Astrocyte (in vitro differentiated cells and primary cell): Measurements from ENCODE around the gene LRCH1. TPM values are rescaled to one million over a fixed set of nuclear protein-coding genes. Genes with fewer than 3 reads are reported as not detected.
A peak's percentile ranks its signal among the peaks of the same experiment; 100 is the strongest.
"Not testable (repeated sequence)": the region's sequence is repeated elsewhere in the genome, so short reads cannot be mapped to it uniquely, and the experiment has no call there.

Experiments
- DNase-seq: peaks from one replicate; pipeline ENCODE4 v3.0.0-alpha.2; 2010; ENCODE audit warnings: low read depth
- FAIRE-seq: peaks from 2 replicates; lab custom pipeline; 2011; peaks lifted over from hg19 to GRCh38; lab: Jason Lieb, UNC
- H2AFZ ChIP-seq: 2 replicates; pipeline ENCODE4 v1.6.0; 2012; ENCODE audit warnings: low read depth, low read length, inconsistent platforms
- H3K27ac ChIP-seq: 2 replicates; pipeline ENCODE4 v1.5.1; 2011; ENCODE audit warnings: low read depth, low read length, inconsistent platforms
- H3K27me3 ChIP-seq: 2 replicates; pipeline ENCODE4 v1.6.0; 2011; ENCODE audit warnings: low read length, inconsistent platforms; ENCODE audit not compliant: insufficient read depth
- H3K36me3 ChIP-seq: 2 replicates; pipeline ENCODE4 v1.5.1; 2011; ENCODE audit warnings: low read length, inconsistent platforms; ENCODE audit not compliant: insufficient read depth
- H3K4me1 ChIP-seq: 2 replicates; pipeline ENCODE4 v1.5.1; 2011; ENCODE audit warnings: low read length, inconsistent platforms; ENCODE audit not compliant: insufficient read depth
- H3K4me2 ChIP-seq: 2 replicates; pipeline ENCODE4 v1.6.0; 2012; ENCODE audit warnings: low read length, inconsistent platforms
- H3K4me3 ChIP-seq: 2 replicates; pipeline ENCODE4 v1.5.1; 2011; ENCODE audit warnings: low read depth, mild to moderate bottlenecking, low read length, inconsistent platforms; ENCODE audit not compliant: insufficient read depth
- H3K79me2 ChIP-seq: 2 replicates; pipeline ENCODE4 v1.6.0; 2012; ENCODE audit warnings: mild to moderate bottlenecking, low read length, inconsistent platforms; ENCODE audit not compliant: insufficient read depth
- H3K9ac ChIP-seq: 2 replicates; pipeline ENCODE4 v1.6.0; 2012; ENCODE audit warnings: mild to moderate bottlenecking, low read length, inconsistent platforms
- H3K9me3 ChIP-seq: 2 replicates; pipeline ENCODE4 v1.5.1; 2012; ENCODE audit warnings: low read depth, mild to moderate bottlenecking, low read length, inconsistent platforms; ENCODE audit not compliant: insufficient read depth
- H4K20me1 ChIP-seq: 2 replicates; pipeline ENCODE4 v1.6.0; 2012; ENCODE audit warnings: low read length, inconsistent platforms; ENCODE audit not compliant: insufficient read depth
- H3K27ac Mint-ChIP-seq: one replicate; pipeline ENCODE4 v1.8.0; 2021; ENCODE audit warnings: mild to moderate bottlenecking, mixed read lengths; ENCODE audit not compliant: unreplicated experiment
- H3K27me3 Mint-ChIP-seq: one replicate; pipeline ENCODE4 v1.8.0; 2021; ENCODE audit warnings: low read depth, mixed read lengths; ENCODE audit not compliant: unreplicated experiment
- H3K36me3 Mint-ChIP-seq: one replicate; pipeline ENCODE4 v1.8.0; 2021; ENCODE audit warnings: low read depth, mixed read lengths; ENCODE audit not compliant: unreplicated experiment
- H3K4me1 Mint-ChIP-seq: one replicate; pipeline ENCODE4 v1.8.0; 2021; ENCODE audit warnings: low read depth, mixed read lengths; ENCODE audit not compliant: unreplicated experiment
- H3K4me3 Mint-ChIP-seq: one replicate; pipeline ENCODE4 v1.8.0; 2021; ENCODE audit warnings: mild to moderate bottlenecking, moderate library complexity, mixed read lengths; ENCODE audit not compliant: unreplicated experiment
- H3K9me3 Mint-ChIP-seq: one replicate; pipeline ENCODE4 v1.8.0; 2021; ENCODE audit warnings: mild to moderate bottlenecking, mixed read lengths; ENCODE audit not compliant: unreplicated experiment
- CTCF ChIP-seq: IDR thresholded peaks from 2 replicates; pipeline ENCODE4 v1.5.1; 2011; ENCODE audit warnings: low read depth, mild to moderate bottlenecking, inconsistent platforms, low read length, moderate library complexity; ENCODE audit not compliant: insufficient read depth
- EZH2 ChIP-seq: IDR thresholded peaks from 2 replicates; pipeline ENCODE4 v1.6.1; 2012; ENCODE audit warnings: mild to moderate bottlenecking, low read length, inconsistent platforms; ENCODE audit not compliant: insufficient read depth
- total RNA-seq: library from RNA; stranded (reverse); gene quantifications from 2 replicates; pipeline ENCODE4 v1.2.1, GENCODE V29; 2021

Gene LRCH1
- total RNA-seq, 1 donor from 2014 or later = 17.7 TPM

GRCh38 chr13:46761174-46761573, 208.2 kb downstream of the LRCH1 start:
- H4K20me1 ChIP-seq = no peaks in the 10 kb centered on the region
- DNase-seq (no peak), FAIRE-seq (peak; percentile 32)
- H3K9me3 ChIP-seq = no peaks in the 10 kb centered on the region
- H3K27ac Mint-ChIP-seq = peak overlapping the region; percentile 48
- no peak overlapping the region for H3K9ac ChIP-seq
- H3K27me3 ChIP-seq = no peaks in the 10 kb centered on the region
- H3K4me3 Mint-ChIP-seq = no peak overlapping the region
- H3K79me2 ChIP-seq = no peaks in the 10 kb centered on the region
- no peaks in the 10 kb centered on the region for H3K36me3 Mint-ChIP-seq
- peaks cover 9% of the 10 kb centered on the region for H3K4me1 Mint-ChIP-seq
- H3K27ac ChIP-seq = no peak overlapping the region
- H3K4me1 ChIP-seq = peaks cover 5% of the 10 kb centered on the region
- no peaks in the 10 kb centered on the region for H3K27me3 Mint-ChIP-seq
- no peak overlapping the region for H3K4me2 ChIP-seq
- H3K4me3 ChIP-seq = no peak overlapping the region
- no peaks in the 10 kb centered on the region for H3K36me3 ChIP-seq
- no peak for TF ChIP-seq CTCF
- no peak for TF ChIP-seq EZH2
- H3K9me3 Mint-ChIP-seq = no peaks in the 10 kb centered on the region
- H2AFZ ChIP-seq = no peak overlapping the region

DNA sequence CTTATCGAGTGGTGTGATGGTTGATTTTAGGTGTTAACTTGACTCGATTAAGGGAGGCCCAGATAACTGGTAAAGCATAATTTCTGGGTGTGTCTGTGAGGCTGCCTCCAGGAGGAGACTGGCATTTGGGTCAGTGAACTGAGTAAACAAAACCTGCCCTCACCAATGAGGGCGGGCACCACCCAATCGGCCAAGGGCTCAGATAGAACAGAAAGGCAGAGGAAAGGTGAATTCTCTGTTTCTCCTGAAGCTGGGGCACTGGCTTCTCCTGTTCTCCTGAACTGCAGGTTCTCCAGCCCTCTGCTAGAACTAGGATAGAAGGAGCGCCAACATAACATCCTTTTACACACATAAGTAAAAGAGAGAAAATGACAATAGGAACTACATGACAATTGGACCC, 208.9 kb downstream of the LRCH1 start:
- no peak for FAIRE-seq
- H3K9ac ChIP-seq = no peak overlapping the region
- Mint-ChIP-seq H3K9me3 (no peaks in the 10 kb centered on the region), H3K36me3 (no peaks in the 10 kb centered on the region), H3K4me1 (peaks cover 9% of the 10 kb centered on the region), H3K27me3 (no peaks in the 10 kb centered on the region), H3K4me3 (no peak overlapping the region), H3K27ac (no peak overlapping the region)
- no peaks in the 10 kb centered on the region for H3K36me3 ChIP-seq
- no peak overlapping the region for H3K4me3 ChIP-seq
- H3K4me2 ChIP-seq = no peak overlapping the region
- H3K9me3 ChIP-seq = no peaks in the 10 kb centered on the region
- peaks cover 5% of the 10 kb centered on the region for H3K4me1 ChIP-seq
- no peak overlapping the region for H3K27ac ChIP-seq
- H3K27me3 ChIP-seq = no peaks in the 10 kb centered on the region
- no peaks in the 10 kb centered on the region for H3K79me2 ChIP-seq
- no peaks in the 10 kb centered on the region for H4K20me1 ChIP-seq
- H2AFZ ChIP-seq = no peak overlapping the region
- TF ChIP-seq EZH2 (no peak), CTCF (no peak)
- no peak for DNase-seq

DNA sequence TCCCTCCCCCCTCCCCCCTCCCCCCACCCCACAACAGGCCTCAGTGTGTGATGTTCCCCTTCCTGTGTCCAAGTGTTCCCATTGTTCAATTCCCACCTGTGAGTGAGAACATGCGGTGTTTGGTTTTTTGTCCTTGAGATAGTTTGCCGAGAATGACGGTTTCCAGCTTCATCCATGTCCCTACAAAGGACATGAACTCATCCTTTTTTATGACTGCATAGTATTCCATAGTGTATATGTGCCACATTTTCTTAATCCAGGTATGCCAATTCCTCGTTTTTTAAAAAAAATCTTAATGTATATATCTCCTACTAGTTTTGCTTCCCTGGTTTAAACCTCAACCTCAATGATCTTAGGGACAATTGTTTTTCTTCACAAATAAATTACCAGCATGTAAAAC, 217.0 kb downstream of the LRCH1 start:
- not testable (repeated sequence) for DNase-seq, H3K27ac ChIP-seq, H3K27me3 Mint-ChIP-seq, H3K4me1 ChIP-seq, H2AFZ ChIP-seq, H3K36me3 Mint-ChIP-seq, H3K4me2 ChIP-seq, H4K20me1 ChIP-seq, H3K27me3 ChIP-seq, H3K9me3 Mint-ChIP-seq, H3K4me3 ChIP-seq, H3K79me2 ChIP-seq, H3K9me3 ChIP-seq, FAIRE-seq, H3K9ac ChIP-seq, H3K4me1 Mint-ChIP-seq, H3K4me3 Mint-ChIP-seq, H3K27ac Mint-ChIP-seq
- peaks cover 18% of the 10 kb centered on the region for H3K36me3 ChIP-seq
